NCI-H82 treated with DMSO at 0.1 percent for 48 hours (cell line): Measurements from ENCODE around the gene RALA.

Experiments
- DNase-seq: peaks from one replicate; lab custom pipeline; 2025; ENCODE audit not compliant: unreplicated experiment; lab: John Stamatoyannopoulos, UW

The RALA gene

GRCh38 chr7:39613577-39613976 is 9.8 kb upstream of the RALA start:
- DNase-seq, result no peak

- no peak for DNase-seq
Measured at GRCh38 chr7:39614299-39614698, 9.1 kb upstream of the RALA start.

- no peak for DNase-seq
Measured at GRCh38 chr7:39615350-39615975, 7.9 kb upstream of the RALA start.

- DNase-seq, result no peak
Measured at GRCh38 chr7:39616138-39616537, 7.2 kb upstream of the RALA start.

GRCh38 chr7:39617005-39617404 is 6.4 kb upstream of the RALA start:
- no peak for DNase-seq

GRCh38 chr7:39618868-39619267 is 4.5 kb upstream of the RALA start:
- no peak for DNase-seq

- DNase-seq, result no peak
Measured at GRCh38 chr7:39620486-39620885, 2.9 kb upstream of the RALA start.

- DNase-seq, result no peak
Measured at GRCh38 chr7:39621261-39621660, 2.1 kb upstream of the RALA start.

- DNase-seq, result no peak
Measured at GRCh38 chr7:39621784-39622411, 1.5 kb upstream of the RALA start.

- DNase-seq, result no peak
Measured at GRCh38 chr7:39622609-39623008, 763 bp upstream of the RALA start.

- no peak for DNase-seq
Measured at GRCh38 chr7:39623732-39624441, 515 bp downstream of the RALA start.

- DNase-seq, result peak; percentile 30
Measured at GRCh38 chr7:39624442-39624807, 1.1 kb downstream of the RALA start.

GRCh38 chr7:39624935-39625694 is 1.7 kb downstream of the RALA start:
- DNase-seq, result no peak

- no peak for DNase-seq
Measured at GRCh38 chr7:39631736-39632308, 8.4 kb downstream of the RALA start.

- DNase-seq, result no peak
Measured at GRCh38 chr7:39633563-39634477, 10.4 kb downstream of the RALA start.

- no peak for DNase-seq
Measured at GRCh38 chr7:39634478-39634805, 11.1 kb downstream of the RALA start.

- DNase-seq, result no peak
Measured at GRCh38 chr7:39637400-39637799, 14.0 kb downstream of the RALA start.

- DNase-seq, result no peak
Measured at GRCh38 chr7:39637963-39638485, 14.7 kb downstream of the RALA start.

GRCh38 chr7:39642896-39643295 is 19.5 kb downstream of the RALA start:
- DNase-seq, result no peak

GRCh38 chr7:39644170-39644569 is 20.8 kb downstream of the RALA start:
- DNase-seq, result no peak
